DND-41 (cell line): ENCODE data around the gene COL20A1.

Source experiments
- CTCF ChIP-seq: IDR thresholded peaks from 2 replicates; pipeline ENCODE4 v1.5.1; 2012; ENCODE audit warnings: borderline replicate concordance, low read length, moderate library complexity, mild to moderate bottlenecking; ENCODE audit not compliant: poor library complexity, severe bottlenecking; ENCODE audit errors: extremely low read depth
- EZH2 ChIP-seq: IDR thresholded peaks from 3 replicates; pipeline ENCODE4 v1.6.1; 2012; ENCODE audit warnings: borderline replicate concordance, low read depth, mild to moderate bottlenecking, moderate library complexity, low read length, inconsistent platforms; ENCODE audit not compliant: severe bottlenecking

- TF ChIP-seq CTCF, result no peak
- no peak for TF ChIP-seq EZH2
These were observed 70.3 kb downstream of the COL20A1 start for GRCh38 chr20:63363013-63363957.
